ENCODE results near the gene C2CD4C. TPM values are rescaled to one million over a fixed set of nuclear protein-coding genes. Genes with fewer than 3 reads are reported as not detected.
"Not testable (repeated sequence)": the region's sequence is repeated elsewhere in the genome, so short reads cannot be mapped to it uniquely, and the experiment has no call there.

The C2CD4C gene
- total RNA-seq, 1 donor from 2014 or later = 5.7 TPM

GRCh38 chr19:435707-436412 is 26.9 kb upstream of the C2CD4C start:
- H3K36me3 ChIP-seq = no peaks in the 10 kb centered on the region
- TF ChIP-seq CTCF (IDR thresholded peaks at IDR 0.05) = no peak
- intact Hi-C loops (cut with DNase I) = no loop called here
- no peaks in the 10 kb centered on the region for H3K27me3 ChIP-seq
- no peak overlapping the region for H3K27ac ChIP-seq
- no peak overlapping the region for H3K4me3 ChIP-seq
- H3K9me3 ChIP-seq = no peaks in the 10 kb centered on the region
- DNase-seq (ENCODE audit: low spot score in 2 of 2) = no peak
- H3K4me1 ChIP-seq = no peaks in the 10 kb centered on the region

- Histone ChIP-seq H3K4me3 (no peak overlapping the region), H3K27ac (no peak overlapping the region), H3K27me3 (no peaks in the 10 kb centered on the region), H3K4me1 (no peaks in the 10 kb centered on the region), H3K9me3 (no peaks in the 10 kb centered on the region), H3K36me3 (no peaks in the 10 kb centered on the region)
- intact Hi-C loops (cut with DNase I) = no loop called here
- DNase-seq (ENCODE audit: low spot score in 2 of 2) = no peak
- no peak for TF ChIP-seq CTCF (IDR thresholded peaks at IDR 0.05)
Measured at GRCh38 chr19:435056-435706, 26.2 kb upstream of the C2CD4C start.

DNA sequence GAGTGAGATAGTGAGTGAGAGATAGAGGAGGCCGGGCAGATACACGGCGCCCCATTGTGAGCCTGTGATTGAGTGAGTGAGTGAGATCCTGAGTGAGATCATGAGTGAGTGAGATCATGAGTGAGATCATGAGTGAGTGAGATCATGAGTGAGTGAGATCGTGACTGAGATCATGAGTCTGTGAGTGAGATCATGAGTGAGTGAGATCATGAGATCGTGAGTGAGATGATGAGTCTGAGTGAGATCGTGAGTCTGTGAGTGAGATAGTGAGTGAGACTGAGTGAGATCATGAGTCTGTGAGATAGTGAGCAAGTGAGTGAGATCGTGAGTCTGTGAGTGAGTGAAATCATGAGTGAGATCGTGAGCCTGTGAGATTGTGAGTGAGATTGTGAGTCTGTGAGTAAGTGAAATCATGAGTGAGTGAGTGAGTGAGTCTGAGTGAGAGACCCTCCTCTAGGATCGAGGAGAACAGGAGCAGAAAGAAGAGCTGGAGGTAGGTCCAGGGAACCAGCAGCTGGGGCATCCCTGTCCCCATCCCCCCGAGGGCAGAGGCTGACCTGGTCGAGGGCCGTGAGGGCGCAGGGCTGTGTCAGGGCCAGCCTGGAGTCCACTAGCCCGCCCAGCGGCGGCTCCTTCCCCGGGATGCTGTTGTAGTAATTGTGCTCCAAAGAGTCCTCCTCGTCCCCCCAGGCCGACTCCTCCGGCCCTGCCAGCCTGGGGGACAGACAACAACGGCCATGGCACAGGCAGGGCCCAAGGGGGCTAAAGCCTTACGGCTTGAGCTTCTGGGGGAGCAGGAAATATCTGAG is 25.4 kb upstream of the C2CD4C start:
- H3K27me3 ChIP-seq = no peaks in the 10 kb centered on the region
- intact Hi-C loops (cut with DNase I) = no loop called here

GRCh38 chr19:430701-431100 is 21.8 kb upstream of the C2CD4C start:
- DNase-seq (ENCODE audit: low spot score in 2 of 2) = no peak
- intact Hi-C loops (cut with DNase I) = no loop called here
- H3K9me3 ChIP-seq = no peaks in the 10 kb centered on the region
- H3K4me1 ChIP-seq = no peaks in the 10 kb centered on the region
- H3K4me3 ChIP-seq = no peak overlapping the region
- no peak for TF ChIP-seq CTCF (IDR thresholded peaks at IDR 0.05)
- H3K27me3 ChIP-seq = no peaks in the 10 kb centered on the region
- no peaks in the 10 kb centered on the region for H3K36me3 ChIP-seq
- no peak overlapping the region for H3K27ac ChIP-seq

More for the DNA sequence above, 25.4 kb upstream of the C2CD4C start:
- Histone ChIP-seq H3K4me1 (no peaks in the 10 kb centered on the region), H3K9me3 (no peaks in the 10 kb centered on the region), H3K36me3 (no peaks in the 10 kb centered on the region), H3K4me3 (no peak overlapping the region), H3K27ac (no peak overlapping the region)
- no peak for DNase-seq (ENCODE audit: low spot score in 2 of 2)
- TF ChIP-seq CTCF (IDR thresholded peaks at IDR 0.05) = no peak

- no peak overlapping the region for H3K4me3 ChIP-seq
- TF ChIP-seq CTCF (IDR thresholded peaks at IDR 0.05) = no peak
- H3K27ac ChIP-seq = no peak overlapping the region
- no peaks in the 10 kb centered on the region for H3K4me1 ChIP-seq
- no peak for DNase-seq (ENCODE audit: low spot score in 2 of 2)
- intact Hi-C loops (cut with DNase I) = no loop called here
- no peaks in the 10 kb centered on the region for H3K36me3 ChIP-seq
- no peaks in the 10 kb centered on the region for H3K9me3 ChIP-seq
- H3K27me3 ChIP-seq = no peaks in the 10 kb centered on the region
Measured at GRCh38 chr19:428149-428548, 19.2 kb upstream of the C2CD4C start.

DNA sequence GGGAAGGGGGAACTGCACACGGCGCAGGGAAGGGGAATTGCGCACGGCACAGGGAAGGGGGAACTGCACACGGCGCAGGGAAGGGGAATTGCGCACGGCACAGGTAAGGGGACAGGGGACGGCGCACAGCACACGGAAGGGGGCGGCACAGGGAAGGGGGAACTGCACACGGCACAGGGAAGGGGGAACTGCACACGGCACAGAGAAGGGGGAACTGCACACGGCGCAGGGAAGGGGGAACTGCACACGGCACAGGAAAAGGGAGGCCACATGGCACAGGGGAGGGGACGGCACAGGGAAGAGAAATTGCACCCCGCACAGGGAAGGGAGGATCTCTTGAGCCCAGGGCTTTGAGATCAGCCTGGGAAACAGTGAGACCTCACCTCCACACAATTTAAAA is 18.7 kb upstream of the C2CD4C start:
- H3K4me3 ChIP-seq; H3K27ac ChIP-seq; intact Hi-C loops (cut with DNase I); H3K4me1 ChIP-seq; H3K9me3 ChIP-seq; H3K27me3 ChIP-seq; DNase-seq (ENCODE audit: low spot score in 2 of 2); H3K36me3 ChIP-seq: not testable (repeated sequence)
